DOHH2 (cell line): ENCODE results near the gene GRIN2A.

Source experiments
- CTCF ChIP-seq: fragments of 200-600 bp; sonication (generic); IDR thresholded peaks from one replicate; pipeline ENCODE4 v1.5.1; 2014; ENCODE audit warnings: antibody characterized with exemption, mild to moderate bottlenecking, low read depth, low read length; ENCODE audit not compliant: poor library complexity, severe bottlenecking
- EZH2phosphoT487 ChIP-seq: fragments of 200-600 bp; sonication (generic); IDR thresholded peaks from 2 replicates; pipeline ENCODE4 v1.6.1; 2017; ENCODE audit warnings: borderline replicate concordance, mild to moderate bottlenecking, antibody characterized with exemption, low read length, moderate library complexity, mixed read lengths

GRCh38 chr16:9807302-9807701, 374.9 kb downstream of the GRIN2A start:
- TF ChIP-seq CTCF, result no peak
- TF ChIP-seq EZH2phosphoT487, result no peak
